Type B pancreatic cell (in vitro differentiated cells): Measurements from ENCODE around the gene ANKS1A. TPM values are rescaled to one million over a fixed set of nuclear protein-coding genes. Genes with fewer than 3 reads are reported as not detected.

Experiments
- DNase-seq: peaks from one replicate; pipeline ENCODE4 v3.0.0; 2021; ENCODE audit warnings: mixed read lengths; ENCODE audit not compliant: unreplicated experiment; ENCODE audit errors: extremely low spot score
- H3K27ac Mint-ChIP-seq: 2 replicates; pipeline ENCODE4 v1.8.0; 2021; ENCODE audit warnings: mild to moderate bottlenecking, mixed read lengths
- H3K27me3 Mint-ChIP-seq: 2 replicates; pipeline ENCODE4 v1.8.0; 2021; ENCODE audit warnings: mixed read lengths
- H3K36me3 Mint-ChIP-seq: 2 replicates; pipeline ENCODE4 v1.8.0; 2021; ENCODE audit warnings: mixed read lengths
- H3K4me1 Mint-ChIP-seq: one replicate; pipeline ENCODE4 v1.8.0; 2021; ENCODE audit warnings: mixed read lengths; ENCODE audit not compliant: unreplicated experiment
- H3K4me3 Mint-ChIP-seq: 2 replicates; pipeline ENCODE4 v1.8.0; 2021; ENCODE audit warnings: mild to moderate bottlenecking, mixed read lengths
- H3K9me3 Mint-ChIP-seq: 2 replicates; pipeline ENCODE4 v1.8.0; 2021; ENCODE audit warnings: mixed read lengths
- total RNA-seq: library from RNA; stranded (reverse); gene quantifications from 2 replicates; pipeline ENCODE4 v1.2.1, GENCODE V29; 2021; ENCODE audit warnings: low replicate concordance
- TF ChIP-seq, protein P1 (sequence below): fragments of 200-600 bp; sonication (generic); conservative IDR thresholded peaks from 2 replicates; pipeline ENCODE4 v1.5.0; 2021; ENCODE audit warnings: antibody characterized with exemption, mild to moderate bottlenecking

The ANKS1A gene
- total RNA-seq, 1 donor from 2014 or later = 28.0 TPM

DNA sequence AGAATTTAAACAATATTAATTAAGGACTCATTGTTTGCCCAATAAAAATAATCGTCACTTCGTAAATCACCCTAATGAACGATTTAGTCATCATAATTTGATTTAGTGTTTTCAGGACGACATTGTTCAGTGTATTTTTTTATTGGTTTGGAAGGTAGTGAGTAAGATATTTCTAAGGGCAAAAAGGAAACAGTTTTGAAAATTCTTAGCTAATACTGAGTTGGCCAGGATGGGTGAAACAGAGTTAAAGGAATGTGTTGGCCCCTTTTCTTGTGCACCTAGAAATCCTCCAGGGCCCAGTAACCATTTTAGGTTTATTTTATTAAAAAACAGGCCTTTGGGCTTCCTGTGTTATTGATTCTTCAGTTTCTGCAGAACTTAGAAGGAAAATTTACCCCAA is 25.3 kb downstream of the ANKS1A start:
- H3K27ac Mint-ChIP-seq = no peak overlapping the region
- H3K27me3 Mint-ChIP-seq = no peaks in the 10 kb centered on the region
- H3K4me1 Mint-ChIP-seq = peaks cover 24% of the 10 kb centered on the region

DNA sequence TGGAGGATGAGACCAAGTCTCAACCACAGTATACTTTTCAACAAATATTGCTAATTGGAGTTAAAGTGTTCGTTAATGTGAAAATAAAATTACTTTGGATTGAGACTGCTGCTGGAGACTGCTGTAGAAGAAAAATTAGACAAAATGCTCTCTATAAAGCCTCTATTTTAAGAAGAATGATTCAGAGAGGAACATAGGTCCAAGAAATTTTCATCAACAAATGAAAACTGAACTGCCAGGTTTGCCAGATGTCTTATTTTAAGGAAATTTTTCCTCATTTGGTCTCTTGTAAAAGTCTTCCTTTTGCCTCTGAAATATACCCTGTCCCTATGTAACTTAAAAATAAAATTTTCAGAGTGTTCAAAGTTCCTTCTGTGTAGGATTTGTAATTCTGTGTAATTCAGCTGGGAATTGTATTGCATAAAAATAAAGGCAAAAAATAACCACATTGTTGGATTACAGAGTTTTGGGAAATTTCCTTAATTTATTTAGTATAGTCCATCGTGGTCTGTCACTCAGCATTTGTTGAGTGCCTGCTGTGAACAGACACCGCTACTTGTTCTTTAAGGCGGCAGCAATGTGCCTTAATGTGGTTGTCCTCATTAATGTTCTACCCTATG is 27.4 kb downstream of the ANKS1A start:
- peaks cover 11% of the 10 kb centered on the region for H3K4me1 Mint-ChIP-seq
- no peak for DNase-seq
- H3K9me3 Mint-ChIP-seq = no peaks in the 10 kb centered on the region
- H3K36me3 Mint-ChIP-seq = peaks cover 3% of the 10 kb centered on the region
- H3K4me3 Mint-ChIP-seq = no peak overlapping the region
- no peak overlapping the region for H3K27ac Mint-ChIP-seq
- H3K27me3 Mint-ChIP-seq = no peaks in the 10 kb centered on the region
- TF ChIP-seq, protein P1, sequence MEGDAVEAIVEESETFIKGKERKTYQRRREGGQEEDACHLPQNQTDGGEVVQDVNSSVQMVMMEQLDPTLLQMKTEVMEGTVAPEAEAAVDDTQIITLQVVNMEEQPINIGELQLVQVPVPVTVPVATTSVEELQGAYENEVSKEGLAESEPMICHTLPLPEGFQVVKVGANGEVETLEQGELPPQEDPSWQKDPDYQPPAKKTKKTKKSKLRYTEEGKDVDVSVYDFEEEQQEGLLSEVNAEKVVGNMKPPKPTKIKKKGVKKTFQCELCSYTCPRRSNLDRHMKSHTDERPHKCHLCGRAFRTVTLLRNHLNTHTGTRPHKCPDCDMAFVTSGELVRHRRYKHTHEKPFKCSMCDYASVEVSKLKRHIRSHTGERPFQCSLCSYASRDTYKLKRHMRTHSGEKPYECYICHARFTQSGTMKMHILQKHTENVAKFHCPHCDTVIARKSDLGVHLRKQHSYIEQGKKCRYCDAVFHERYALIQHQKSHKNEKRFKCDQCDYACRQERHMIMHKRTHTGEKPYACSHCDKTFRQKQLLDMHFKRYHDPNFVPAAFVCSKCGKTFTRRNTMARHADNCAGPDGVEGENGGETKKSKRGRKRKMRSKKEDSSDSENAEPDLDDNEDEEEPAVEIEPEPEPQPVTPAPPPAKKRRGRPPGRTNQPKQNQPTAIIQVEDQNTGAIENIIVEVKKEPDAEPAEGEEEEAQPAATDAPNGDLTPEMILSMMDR = no peak

More for the DNA sequence above, 25.3 kb downstream of the ANKS1A start:
- DNase-seq = no peak
- TF ChIP-seq, protein P1 = no peak
- no peak overlapping the region for H3K4me3 Mint-ChIP-seq
- peaks cover 3% of the 10 kb centered on the region for H3K36me3 Mint-ChIP-seq
- no peaks in the 10 kb centered on the region for H3K9me3 Mint-ChIP-seq

DNA sequence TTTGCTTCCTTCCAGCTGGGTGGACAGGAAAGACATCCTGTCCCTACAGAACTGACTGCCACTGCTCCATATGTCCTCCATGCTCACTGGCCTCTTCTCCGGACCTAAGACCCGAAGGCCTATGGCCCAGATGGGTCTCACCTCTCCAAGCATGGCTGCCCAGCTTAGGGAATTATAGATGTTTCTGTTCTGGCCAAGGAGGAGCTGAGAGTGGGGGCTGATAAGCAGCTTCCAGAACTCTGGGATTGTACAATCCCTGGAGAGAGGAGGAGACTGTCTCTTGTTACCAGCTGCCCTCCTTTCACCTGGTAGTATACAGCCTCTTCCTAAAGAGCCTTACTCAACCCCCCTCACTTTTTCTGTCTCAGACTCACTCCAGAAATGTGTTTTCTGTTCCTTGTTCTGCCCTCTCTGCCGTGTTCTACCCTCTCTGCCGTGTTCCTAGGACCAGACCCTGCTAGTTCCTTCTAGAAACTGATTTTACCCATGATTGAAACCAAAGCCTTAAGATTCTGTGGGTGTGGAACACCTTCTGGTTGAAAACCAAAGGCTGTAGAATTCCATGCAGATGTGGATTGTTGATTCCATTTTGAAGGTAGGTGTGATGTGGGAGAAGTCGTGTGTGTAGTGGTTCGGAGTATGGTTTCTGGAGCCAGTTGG is 28.7 kb downstream of the ANKS1A start:
- no peak overlapping the region for H3K27ac Mint-ChIP-seq
- H3K36me3 Mint-ChIP-seq = no peaks in the 10 kb centered on the region
- no peaks in the 10 kb centered on the region for H3K27me3 Mint-ChIP-seq
- no peak overlapping the region for H3K4me3 Mint-ChIP-seq
- no peaks in the 10 kb centered on the region for H3K9me3 Mint-ChIP-seq
- TF ChIP-seq, protein P1 = no peak
- DNase-seq = no peak
- peaks cover 7% of the 10 kb centered on the region for H3K4me1 Mint-ChIP-seq

DNA sequence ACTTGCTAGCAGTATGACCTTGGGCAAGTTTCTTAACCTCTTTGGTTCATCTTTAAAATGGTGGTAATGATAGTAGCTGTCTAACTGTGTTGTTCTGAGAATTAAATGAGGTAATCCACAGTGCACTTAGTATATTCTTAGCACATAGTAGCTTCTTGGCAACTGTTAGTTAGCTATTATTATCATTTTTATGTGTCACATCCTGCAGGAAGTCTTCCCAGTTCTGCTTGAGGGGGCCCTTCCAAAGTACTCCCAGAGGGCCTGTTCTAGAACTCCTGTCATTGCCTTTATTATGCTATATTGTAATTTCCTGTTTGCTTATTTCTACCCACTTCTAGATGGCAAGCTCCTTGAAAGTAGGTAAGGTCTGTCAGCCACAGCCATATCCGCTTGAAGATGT is 30.6 kb downstream of the ANKS1A start:
- DNase-seq = no peak
- peaks cover 5% of the 10 kb centered on the region for H3K4me1 Mint-ChIP-seq
- H3K27me3 Mint-ChIP-seq = no peaks in the 10 kb centered on the region
- no peak overlapping the region for H3K27ac Mint-ChIP-seq
- H3K9me3 Mint-ChIP-seq = no peaks in the 10 kb centered on the region
- no peak overlapping the region for H3K4me3 Mint-ChIP-seq
- TF ChIP-seq, protein P1 = no peak
- no peaks in the 10 kb centered on the region for H3K36me3 Mint-ChIP-seq

DNA sequence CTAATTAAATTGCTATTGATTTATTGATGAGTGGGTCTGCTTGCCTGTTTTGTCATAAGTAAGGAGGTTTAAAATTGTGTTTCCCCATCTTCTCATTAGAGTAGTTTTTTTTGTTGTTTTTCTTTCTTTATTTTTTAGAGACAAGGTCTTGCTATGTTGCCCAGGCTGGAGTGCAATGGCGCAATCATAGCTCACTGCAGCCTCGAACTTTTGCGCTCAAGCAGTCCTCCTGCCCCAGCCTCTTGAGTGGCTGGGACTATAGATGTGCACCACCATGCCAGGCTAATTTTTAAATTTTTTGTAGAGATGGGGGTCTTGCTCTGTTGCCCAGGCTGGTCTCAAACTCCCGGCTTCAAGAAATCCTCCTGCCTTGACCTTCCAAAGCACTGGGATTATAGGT is 31.0 kb downstream of the ANKS1A start:
- Mint-ChIP-seq H3K4me3 (no peak overlapping the region), H3K4me1 (peaks cover under 1% of the 10 kb centered on the region), H3K9me3 (no peaks in the 10 kb centered on the region), H3K27ac (no peak overlapping the region), H3K27me3 (no peaks in the 10 kb centered on the region), H3K36me3 (no peaks in the 10 kb centered on the region)
- TF ChIP-seq, protein P1 = no peak
- DNase-seq = no peak
